G401.6 (cell line): ENCODE data around the gene TRAPPC8.

ENCODE experiments used
- FAIRE-seq: peaks from 2 replicates; lab custom pipeline; 2012; peaks lifted over from hg19 to GRCh38; lab: Jason Lieb, UNC

TRAPPC8 gene

DNA sequence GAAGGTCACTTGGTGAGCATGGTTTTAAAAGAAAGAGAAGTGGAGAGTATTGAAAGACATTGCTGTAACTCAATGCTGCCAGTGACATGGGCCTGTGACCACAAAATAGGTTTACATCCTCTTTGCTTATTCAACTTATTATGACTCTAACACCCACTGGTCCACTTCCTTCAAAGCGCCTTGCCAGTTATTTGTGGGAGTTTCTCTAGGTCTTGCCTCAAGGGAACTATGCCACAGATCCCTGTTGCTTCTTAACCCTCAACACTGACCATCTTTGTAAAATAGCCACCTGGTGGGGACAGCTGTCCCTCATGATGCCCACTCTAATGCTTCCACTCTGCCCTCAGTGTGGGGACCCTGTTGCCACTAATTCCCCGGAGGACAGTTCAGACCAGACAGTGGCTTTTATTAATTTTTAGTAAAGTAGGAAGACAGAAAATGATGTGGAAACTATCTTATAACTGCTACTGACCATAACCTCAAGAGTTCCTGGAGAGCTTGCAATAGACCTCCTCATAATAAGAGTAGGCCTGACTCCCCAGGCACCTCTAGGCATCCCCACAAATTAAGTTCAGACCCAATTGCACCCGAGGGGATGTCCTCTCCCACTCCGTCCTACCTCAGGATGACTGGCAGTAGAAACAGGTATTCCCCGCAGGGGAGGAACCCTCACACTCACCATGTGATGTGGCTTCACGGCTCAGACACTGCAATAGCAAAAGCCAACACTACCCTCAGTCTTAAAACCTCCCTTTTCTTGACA lies 150.9 kb downstream of the TRAPPC8 start:
- FAIRE-seq: no peak

DNA sequence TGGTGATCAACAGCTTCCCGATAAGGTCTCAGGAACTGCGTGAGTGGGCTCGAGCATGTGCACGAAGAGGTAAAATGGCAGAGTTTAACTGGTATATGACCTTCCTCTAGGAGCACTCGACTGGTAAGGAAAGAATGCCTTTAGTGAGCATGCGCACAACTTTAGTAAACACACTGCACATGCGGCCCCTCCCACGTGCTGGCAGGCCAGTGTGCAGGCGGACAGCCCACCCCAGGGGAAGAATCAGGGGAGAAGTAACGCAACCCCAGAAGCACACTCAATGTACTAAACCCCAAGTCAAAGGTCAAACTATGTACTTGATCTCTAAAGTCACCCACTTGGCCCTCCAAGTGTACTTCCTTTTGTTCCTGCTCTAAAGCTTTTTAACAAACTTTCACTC lies 153.5 kb downstream of the TRAPPC8 start:
- no peak for FAIRE-seq

DNA sequence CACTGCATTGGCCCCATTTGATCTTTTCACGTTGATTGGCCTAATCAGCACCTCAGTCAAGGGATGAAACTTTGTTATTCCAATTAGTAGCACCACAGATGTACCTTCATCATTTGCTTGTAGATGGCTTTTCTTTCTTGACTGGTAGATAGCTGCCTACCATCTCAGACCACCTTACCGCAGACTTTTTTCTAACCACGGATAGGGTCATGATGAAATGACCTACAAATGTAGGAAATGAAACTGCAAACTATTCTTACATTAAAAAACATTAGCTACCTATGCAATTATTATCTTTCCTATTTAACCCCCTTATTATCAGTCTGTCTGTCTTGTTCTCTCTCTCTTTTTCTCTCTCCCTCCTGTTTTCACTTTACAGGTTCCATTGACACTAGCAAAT lies 159.9 kb downstream of the TRAPPC8 start:
- FAIRE-seq: no peak
